HepG2 (cell line): ENCODE results near the gene RPS6KL1. TPM values are rescaled to one million over a fixed set of nuclear protein-coding genes. Genes with fewer than 3 reads are reported as not detected.

Source experiments
- DMAP1 ChIP-seq: IDR thresholded peaks from 2 replicates; pipeline ENCODE4 v1.6.1; 2016
- FOXA1 ChIP-seq, 2 experiments: fragments of 450-650 bp in 1 of 2; sonication (generic) in 1 of 2; formaldehyde crosslinking in 1 of 2; IDR thresholded peaks; 2 replicates each; pipeline versions ENCODE4 v1.4.0 to v1.6.1; 2016 to 2020; ENCODE audit warnings: missing genetic modification reagents in 1 of 2
- JUNB ChIP-seq: sonication (generic); formaldehyde crosslinking; IDR thresholded peaks from 2 replicates; pipeline ENCODE4 v1.8.0; 2022; ENCODE audit warnings: missing genetic modification reagents, mild to moderate bottlenecking, borderline replicate concordance
- SIN3B ChIP-seq: fragments of 150-350 bp; IDR thresholded peaks from 2 replicates; pipeline ENCODE4 v1.6.1; 2014; ENCODE audit warnings: low read length
- SMAD1 ChIP-seq: sonication (generic); formaldehyde crosslinking; IDR thresholded peaks from 2 replicates; pipeline ENCODE4 v1.4.0; 2020; ENCODE audit warnings: missing genetic modification reagents, low read depth, mild to moderate bottlenecking, borderline replicate concordance
- SOX5 ChIP-seq: IDR thresholded peaks from 2 replicates; pipeline ENCODE4 v1.6.1; 2016; ENCODE audit warnings: borderline replicate concordance
- SYNCRIP ChIP-seq: fragments of 200-400 bp; formaldehyde crosslinking; IDR thresholded peaks from 2 replicates; pipeline ENCODE4 v1.6.1; 2018; ENCODE audit warnings: mild to moderate bottlenecking, low read depth, low read length; ENCODE audit not compliant: insufficient read depth
- XRCC5 ChIP-seq: fragments of 200-400 bp; formaldehyde crosslinking; optimal IDR thresholded peaks from 2 replicates; pipeline ENCODE3; 2017; ENCODE audit warnings: mild to moderate bottlenecking, low read length
- ZNF30 ChIP-seq: sonication (generic); formaldehyde crosslinking; IDR thresholded peaks from 2 replicates; pipeline ENCODE4 v1.5.0; 2020; ENCODE audit warnings: mild to moderate bottlenecking, missing genetic modification reagents
- ZNF547 ChIP-seq: sonication (generic); formaldehyde crosslinking; IDR thresholded peaks from 2 replicates; pipeline ENCODE4 v1.5.1; 2020; ENCODE audit warnings: mild to moderate bottlenecking, missing genetic modification reagents
- ZNF781 ChIP-seq: sonication (generic); formaldehyde crosslinking; IDR thresholded peaks from 2 replicates; pipeline ENCODE4 v1.5.1; 2020; ENCODE audit warnings: borderline replicate concordance, mild to moderate bottlenecking, missing genetic modification reagents; ENCODE audit errors: not compliant biosample characterization
- ZNF790 ChIP-seq: sonication (generic); formaldehyde crosslinking; IDR thresholded peaks from 2 replicates; pipeline ENCODE4 v1.8.0; 2022; ENCODE audit warnings: missing genetic modification reagents, mild to moderate bottlenecking, borderline replicate concordance
- polyA plus RNA-seq, 8 experiments: library from polyadenylated mRNA; depleted of rRNA in 3 of 8; stranded (reverse) in 7 of 8; unstranded in 1 of 8; fragments of >200 nt; fragmentation: Illumina TruSeq in 4 of 8; extraction: Trizol in 4 of 8; gene quantifications; 2 replicates each; pipeline versions ENCODE4 v1.2.1 to v1.2.3, GENCODE V29; 2011 to 2016; ENCODE audit warnings: low read depth in 4 of 8, missing spikeins in 1 of 8, mixed read lengths in 1 of 8; ENCODE audit not compliant: insufficient read depth in 1 of 8
- total RNA-seq, 5 experiments: library from RNA; depleted of rRNA; stranded (reverse); fragments of >200 nt; fragmentation: Illumina TruSeq; extraction: Trizol; gene quantifications; 2 replicates each; pipeline ENCODE4 v1.2.3, GENCODE V29; 2016; ENCODE audit warnings: low read depth in 1 of 5
- TF ChIP-seq, protein P1 (sequence below), 2 experiments: sonication (generic) in 1 of 2; formaldehyde crosslinking in 1 of 2; IDR thresholded peaks; 2 replicates each; pipeline versions ENCODE4 v1.6.1 to v1.9.0; 2014 to 2022; ENCODE audit warnings: antibody characterized with exemption in 1 of 2, borderline replicate concordance in 1 of 2, inconsistent platforms in 1 of 2, low read depth in 1 of 2, missing genetic modification reagents in 1 of 2
- TF ChIP-seq, protein P2 (sequence below), 2 experiments: sonication (generic) in 1 of 2; formaldehyde crosslinking in 1 of 2; IDR thresholded peaks; 2 replicates each; pipeline versions ENCODE4 v1.4.0 to v1.6.1; 2016 to 2020; ENCODE audit warnings: borderline replicate concordance in 1 of 2, low read depth in 1 of 2, mild to moderate bottlenecking in 1 of 2, missing genetic modification reagents in 1 of 2
- TF ChIP-seq, protein P3 (sequence below): IDR thresholded peaks from 2 replicates; pipeline ENCODE4 v1.6.1; 2016; ENCODE audit warnings: missing compliant biosample characterization, missing genetic modification reagents, borderline replicate concordance

RPS6KL1 gene
- total and polyA plus RNA-seq, 2 of the 13 experiments (the other 11 are each of a cell fraction or from before 2014, with no cell fraction given) = 6.5 to 11.5 TPM

DNA sequence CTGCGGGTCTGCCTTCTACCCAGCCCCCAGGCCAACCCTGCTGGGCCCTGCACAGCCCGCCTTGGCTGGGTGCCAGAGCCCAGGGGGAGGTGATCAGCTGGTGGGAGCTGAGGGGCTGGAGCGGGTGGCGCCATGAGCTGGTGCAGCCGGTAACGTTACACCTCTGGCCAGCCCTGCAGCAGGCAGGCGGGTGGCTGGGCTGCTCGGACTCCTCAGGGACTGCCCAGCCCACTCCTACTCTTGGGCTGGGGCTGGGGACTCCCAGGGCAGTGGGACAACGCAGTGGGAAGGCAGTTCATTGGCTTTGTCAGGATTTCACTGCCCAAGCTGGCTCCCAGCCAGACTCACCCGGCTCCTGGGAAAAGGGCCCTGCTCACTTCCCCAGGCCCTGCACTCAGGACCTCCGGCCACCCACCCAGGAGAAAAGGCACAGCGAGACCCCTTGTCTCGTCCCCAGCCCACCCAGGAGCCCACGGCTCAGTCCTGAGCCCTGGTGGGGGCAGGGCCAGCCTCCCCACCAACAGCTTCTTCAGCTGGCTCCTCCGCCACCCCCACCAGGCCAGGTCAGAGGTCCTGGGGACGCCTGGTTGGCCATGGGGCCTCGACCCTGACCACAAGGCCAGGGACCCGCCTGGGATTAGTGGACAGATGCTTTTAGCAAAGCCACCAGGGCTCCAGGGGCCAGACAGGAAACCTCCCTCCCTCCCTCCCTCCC lies 31.3 kb upstream of the RPS6KL1 start (continued):
- TF ChIP-seq, protein P1, sequence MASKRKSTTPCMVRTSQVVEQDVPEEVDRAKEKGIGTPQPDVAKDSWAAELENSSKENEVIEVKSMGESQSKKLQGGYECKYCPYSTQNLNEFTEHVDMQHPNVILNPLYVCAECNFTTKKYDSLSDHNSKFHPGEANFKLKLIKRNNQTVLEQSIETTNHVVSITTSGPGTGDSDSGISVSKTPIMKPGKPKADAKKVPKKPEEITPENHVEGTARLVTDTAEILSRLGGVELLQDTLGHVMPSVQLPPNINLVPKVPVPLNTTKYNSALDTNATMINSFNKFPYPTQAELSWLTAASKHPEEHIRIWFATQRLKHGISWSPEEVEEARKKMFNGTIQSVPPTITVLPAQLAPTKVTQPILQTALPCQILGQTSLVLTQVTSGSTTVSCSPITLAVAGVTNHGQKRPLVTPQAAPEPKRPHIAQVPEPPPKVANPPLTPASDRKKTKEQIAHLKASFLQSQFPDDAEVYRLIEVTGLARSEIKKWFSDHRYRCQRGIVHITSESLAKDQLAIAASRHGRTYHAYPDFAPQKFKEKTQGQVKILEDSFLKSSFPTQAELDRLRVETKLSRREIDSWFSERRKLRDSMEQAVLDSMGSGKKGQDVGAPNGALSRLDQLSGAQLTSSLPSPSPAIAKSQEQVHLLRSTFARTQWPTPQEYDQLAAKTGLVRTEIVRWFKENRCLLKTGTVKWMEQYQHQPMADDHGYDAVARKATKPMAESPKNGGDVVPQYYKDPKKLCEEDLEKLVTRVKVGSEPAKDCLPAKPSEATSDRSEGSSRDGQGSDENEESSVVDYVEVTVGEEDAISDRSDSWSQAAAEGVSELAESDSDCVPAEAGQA (IDR thresholded peaks at IDR 0.05; ENCODE audit: low read depth) = no peak
- TF ChIP-seq, protein P1 (CRISPR knock-in tag; IDR thresholded peaks at IDR 0.05; ENCODE audit: borderline replicate concordance) = no peak
- TF ChIP-seq SYNCRIP (no peak), SIN3B (no peak), ZNF547 (CRISPR knock-in tag) (peak; percentile 58; the same call in 1 of the 2 replicates), SMAD1 (CRISPR knock-in tag) (no peak), ZNF30 (CRISPR knock-in tag) (no peak), XRCC5 (no peak), SOX5 (CRISPR knock-in tag) (no peak), ZNF790 (CRISPR knock-in tag) (no peak), DMAP1 (CRISPR knock-in tag) (no peak; the same call in 1 of the 2 replicates), JUNB (CRISPR knock-in tag) (no peak), FOXA1 (IDR thresholded peaks at IDR 0.05) (no peak), FOXA1 (CRISPR knock-in tag; IDR thresholded peaks at IDR 0.05) (no peak), ZNF781 (CRISPR knock-in tag) (no peak)
- TF ChIP-seq, protein P2, sequence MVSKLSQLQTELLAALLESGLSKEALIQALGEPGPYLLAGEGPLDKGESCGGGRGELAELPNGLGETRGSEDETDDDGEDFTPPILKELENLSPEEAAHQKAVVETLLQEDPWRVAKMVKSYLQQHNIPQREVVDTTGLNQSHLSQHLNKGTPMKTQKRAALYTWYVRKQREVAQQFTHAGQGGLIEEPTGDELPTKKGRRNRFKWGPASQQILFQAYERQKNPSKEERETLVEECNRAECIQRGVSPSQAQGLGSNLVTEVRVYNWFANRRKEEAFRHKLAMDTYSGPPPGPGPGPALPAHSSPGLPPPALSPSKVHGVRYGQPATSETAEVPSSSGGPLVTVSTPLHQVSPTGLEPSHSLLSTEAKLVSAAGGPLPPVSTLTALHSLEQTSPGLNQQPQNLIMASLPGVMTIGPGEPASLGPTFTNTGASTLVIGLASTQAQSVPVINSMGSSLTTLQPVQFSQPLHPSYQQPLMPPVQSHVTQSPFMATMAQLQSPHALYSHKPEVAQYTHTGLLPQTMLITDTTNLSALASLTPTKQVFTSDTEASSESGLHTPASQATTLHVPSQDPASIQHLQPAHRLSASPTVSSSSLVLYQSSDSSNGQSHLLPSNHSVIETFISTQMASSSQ (IDR thresholded peaks at IDR 0.05; ENCODE audit: low read depth) = no peak
- TF ChIP-seq, protein P2 (CRISPR knock-in tag; IDR thresholded peaks at IDR 0.05; ENCODE audit: borderline replicate concordance) = no peak; the same call in 1 of the 2 replicates
- TF ChIP-seq, protein P3, sequence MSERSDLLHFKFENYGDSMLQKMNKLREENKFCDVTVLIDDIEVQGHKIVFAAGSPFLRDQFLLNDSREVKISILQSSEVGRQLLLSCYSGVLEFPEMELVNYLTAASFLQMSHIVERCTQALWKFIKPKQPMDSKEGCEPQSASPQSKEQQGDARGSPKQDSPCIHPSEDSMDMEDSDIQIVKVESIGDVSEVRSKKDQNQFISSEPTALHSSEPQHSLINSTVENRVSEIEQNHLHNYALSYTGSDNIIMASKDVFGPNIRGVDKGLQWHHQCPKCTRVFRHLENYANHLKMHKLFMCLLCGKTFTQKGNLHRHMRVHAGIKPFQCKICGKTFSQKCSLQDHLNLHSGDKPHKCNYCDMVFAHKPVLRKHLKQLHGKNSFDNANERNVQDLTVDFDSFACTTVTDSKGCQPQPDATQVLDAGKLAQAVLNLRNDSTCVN (CRISPR knock-in tag) = no peak
